Fibroblast of skin of scalp (primary cell): ENCODE measurements around the gene OPALIN. TPM values are rescaled to one million over a fixed set of nuclear protein-coding genes. Genes with fewer than 3 reads are reported as not detected.

Experiments
- DNase-seq: peaks from one replicate; pipeline ENCODE4 v3.0.0-alpha.2; 2013
- polyA plus RNA-seq, 2 experiments: library from polyadenylated mRNA; unstranded; fragments of 120-200 nt; gene quantifications; one replicate each; pipeline ENCODE4 v1.2.1, GENCODE V29; 2013; ENCODE audit not compliant: insufficient read length in 2 of 2

Gene OPALIN, protein sequence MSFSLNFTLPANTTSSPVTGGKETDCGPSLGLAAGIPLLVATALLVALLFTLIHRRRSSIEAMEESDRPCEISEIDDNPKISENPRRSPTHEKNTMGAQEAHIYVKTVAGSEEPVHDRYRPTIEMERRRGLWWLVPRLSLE
- not detected for polyA plus RNA-seq (2013, experiment 1 of 2; ENCODE audit: insufficient read length)
- polyA plus RNA-seq (2013, experiment 2 of 2; ENCODE audit: insufficient read length) = not detected

DNA sequence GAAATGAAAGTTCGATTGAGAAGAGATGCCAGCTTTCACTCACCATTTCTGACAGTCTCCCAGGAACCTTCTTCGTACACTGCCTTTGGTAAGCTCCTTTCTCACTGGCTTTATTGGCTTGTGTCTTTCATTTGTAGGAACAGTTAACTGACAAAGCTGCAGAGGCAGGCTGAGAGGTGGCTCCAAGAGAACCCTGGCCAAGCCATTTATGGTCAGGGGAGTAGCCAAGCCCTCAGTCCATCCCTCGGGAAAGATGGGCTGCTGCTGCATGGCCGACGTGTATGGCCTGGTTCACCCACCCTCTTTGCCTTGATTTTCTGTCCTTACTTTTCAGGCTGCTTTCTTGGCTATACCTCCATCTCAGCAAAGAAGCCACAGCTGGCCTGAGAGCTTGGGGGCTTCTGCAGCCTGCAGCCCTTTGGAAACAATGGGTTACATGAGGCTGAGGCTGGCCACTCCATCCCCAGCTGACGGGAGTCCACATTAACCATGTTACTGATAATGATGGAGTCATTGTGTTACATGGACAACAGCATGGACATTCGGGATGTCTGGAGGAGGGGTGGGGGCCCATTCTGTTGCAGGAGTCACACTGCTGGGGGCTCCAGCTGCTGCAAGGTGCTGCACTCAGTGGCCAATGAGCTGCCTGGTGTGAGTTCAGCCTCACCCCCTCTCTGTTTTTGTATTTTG, at the start of gene OPALIN:
OPALIN (minus strand) TSS at position 152 of the 690 bp plus-strand sequence; CDS start at position 46, 106 bp downstream.
- no peak for DNase-seq

DNA sequence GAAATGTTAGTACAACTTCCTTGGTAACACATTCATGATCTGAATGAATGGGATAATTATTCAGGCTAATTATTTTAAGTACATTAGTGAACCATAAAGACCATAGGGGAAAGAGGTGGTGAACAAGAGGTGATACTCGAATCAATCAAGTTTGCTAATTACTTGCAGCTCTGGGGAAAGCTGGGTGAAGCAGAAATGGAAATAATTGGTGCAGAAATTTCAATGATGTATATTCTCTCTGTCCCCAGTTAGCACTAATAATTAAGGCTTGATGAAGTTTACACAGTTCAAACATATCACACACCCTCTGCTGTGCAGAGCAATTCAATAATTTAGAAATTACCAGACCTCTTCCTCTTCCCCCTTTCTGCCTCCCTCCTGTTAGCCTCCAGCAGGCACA, 49.4 kb upstream of the OPALIN start:
- DNase-seq = no peak

DNA sequence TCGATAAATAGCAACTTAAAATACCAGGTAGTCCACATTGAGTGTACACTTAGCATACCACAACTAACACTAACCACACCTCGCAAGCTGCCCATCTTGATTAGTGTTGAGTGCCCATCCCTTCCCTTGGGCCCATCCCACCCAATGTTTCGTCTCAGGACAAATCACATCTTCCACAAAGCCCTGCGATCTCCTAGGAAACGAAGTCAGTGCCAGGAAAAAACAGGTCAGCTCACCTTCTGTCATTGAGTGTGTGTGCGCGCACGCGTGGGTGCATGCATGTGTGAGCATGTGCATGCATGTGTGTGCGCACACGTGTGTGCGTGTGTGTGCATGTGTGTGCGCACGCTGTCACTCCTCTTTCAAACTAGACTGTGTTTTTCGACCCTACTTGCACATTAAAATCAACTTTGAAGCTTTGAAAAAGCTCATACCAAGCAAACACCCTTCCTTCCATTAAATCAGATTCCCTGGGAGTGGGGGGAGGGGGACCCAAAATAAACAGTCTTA, 48.8 kb upstream of the OPALIN start:
- DNase-seq = no peak

DNA sequence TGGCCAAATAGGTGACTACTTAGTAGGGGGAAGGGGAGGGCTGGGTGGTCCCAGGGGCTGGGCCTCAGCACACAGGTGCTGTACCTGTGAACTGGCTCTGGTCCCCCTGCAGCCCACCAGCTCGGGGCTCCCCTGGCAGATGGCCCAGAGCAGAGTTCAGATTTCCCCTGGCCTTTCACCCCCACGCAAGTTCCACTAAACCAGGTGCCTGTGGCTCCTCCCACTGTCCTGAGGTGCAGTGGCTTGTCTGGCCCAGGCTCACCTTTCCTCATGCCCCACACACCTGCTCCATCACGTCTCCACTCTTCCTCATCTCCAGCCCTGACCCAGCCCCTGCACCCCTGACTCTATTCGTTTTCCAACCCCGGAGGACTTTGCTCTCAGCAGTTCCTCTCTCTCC, 47.3 kb upstream of the OPALIN start:
- no peak for DNase-seq

DNA sequence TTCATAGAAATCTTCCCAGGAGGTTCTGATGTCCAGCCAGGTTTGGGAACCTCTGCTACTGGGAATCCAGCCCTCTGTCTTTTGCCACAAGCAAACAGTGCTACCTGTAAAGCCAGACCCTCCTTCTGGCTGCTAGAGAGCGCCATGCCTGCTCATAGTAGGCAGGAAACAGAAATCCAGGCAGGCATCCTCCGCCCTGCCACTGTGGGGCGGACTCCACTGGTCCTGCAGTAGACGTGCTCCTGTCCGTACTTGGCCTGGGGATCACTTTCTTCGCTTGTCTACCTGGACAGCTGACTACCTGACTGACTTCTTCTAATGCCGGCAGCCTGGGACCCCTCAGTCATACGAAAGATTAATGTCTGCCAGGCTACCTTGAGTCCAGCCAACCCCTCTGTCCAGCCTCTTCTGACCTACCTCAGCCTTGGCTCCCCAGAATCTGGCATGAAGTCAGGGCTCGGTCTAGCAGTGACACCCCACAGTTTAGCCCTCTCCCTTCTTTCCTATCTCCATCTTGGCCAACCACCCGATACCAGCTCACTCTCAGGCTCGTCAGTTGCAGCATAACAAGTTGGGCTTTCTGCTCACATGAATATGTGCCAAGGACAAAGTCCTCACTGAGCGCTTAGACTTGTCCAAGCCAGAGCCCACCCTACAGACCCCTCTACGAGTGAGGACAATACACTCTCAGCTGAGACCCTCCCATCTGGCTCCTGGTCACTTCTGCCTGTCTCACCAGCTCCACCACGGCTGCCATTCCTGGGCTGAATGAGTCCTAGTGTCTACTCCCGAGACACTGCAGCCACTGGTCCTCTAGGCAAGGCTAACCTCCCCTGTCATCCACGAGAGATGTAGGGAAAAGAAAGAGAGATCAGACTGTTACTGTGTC, 43.9 kb upstream of the OPALIN start:
- DNase-seq = no peak

DNA sequence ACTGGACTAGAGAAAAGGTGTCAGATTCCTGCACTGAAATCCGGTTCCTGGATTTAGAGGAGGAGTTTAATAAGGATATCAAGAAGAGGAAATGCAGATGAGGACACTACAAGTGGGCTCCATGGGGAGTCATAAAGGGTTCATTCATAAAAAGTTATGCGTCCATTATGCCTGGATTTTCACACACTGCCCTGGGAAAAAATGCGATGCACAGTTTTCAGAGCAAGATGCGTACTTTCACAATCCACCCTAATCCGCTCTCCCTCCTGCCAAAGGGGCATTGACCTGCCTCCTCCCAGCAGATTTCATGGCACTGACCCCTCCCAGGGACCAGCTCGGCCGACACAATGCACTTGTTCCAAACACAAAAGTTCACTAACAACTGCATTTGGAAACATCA, 42.2 kb upstream of the OPALIN start:
- DNase-seq = no peak

DNA sequence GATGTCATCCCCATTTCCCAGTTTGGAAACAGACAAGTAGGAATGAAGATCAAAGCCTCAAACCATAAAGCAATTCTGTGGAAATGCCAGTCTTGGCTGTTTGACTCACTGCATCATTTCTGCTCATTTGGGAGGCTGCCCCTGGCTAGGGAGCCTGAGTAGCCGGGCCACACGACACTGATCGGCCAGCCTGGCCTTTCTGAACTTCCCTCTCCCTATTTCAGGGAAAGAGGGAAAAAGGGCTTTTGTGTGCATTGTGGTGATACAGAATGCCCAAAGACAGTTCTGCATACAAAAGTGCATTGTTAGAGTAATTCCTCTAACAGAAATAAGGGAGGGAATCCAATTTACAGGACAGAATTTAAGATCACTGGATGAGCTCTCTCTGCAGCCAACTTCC, 41.7 kb upstream of the OPALIN start:
- DNase-seq = no peak

DNA sequence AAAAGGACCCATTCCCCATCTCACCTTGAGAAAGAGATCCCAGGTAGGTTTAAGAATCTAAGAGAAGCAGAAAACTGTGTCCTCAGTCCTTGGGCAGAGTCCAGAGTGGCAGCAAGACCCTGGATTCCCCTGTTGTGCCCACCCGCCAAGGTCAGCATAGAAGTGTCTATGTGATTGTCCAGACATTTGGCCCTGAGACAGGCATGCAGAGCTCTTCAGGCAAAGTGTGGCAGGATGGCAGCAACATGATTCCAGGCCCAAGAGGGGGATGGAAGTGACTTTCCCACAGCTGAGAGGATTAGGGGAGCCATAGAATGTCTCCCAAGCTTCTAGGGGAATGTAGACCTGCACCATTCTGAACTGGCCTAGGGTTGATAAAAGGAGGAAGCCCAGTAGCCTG, 39.1 kb upstream of the OPALIN start:
- DNase-seq = no peak

DNA sequence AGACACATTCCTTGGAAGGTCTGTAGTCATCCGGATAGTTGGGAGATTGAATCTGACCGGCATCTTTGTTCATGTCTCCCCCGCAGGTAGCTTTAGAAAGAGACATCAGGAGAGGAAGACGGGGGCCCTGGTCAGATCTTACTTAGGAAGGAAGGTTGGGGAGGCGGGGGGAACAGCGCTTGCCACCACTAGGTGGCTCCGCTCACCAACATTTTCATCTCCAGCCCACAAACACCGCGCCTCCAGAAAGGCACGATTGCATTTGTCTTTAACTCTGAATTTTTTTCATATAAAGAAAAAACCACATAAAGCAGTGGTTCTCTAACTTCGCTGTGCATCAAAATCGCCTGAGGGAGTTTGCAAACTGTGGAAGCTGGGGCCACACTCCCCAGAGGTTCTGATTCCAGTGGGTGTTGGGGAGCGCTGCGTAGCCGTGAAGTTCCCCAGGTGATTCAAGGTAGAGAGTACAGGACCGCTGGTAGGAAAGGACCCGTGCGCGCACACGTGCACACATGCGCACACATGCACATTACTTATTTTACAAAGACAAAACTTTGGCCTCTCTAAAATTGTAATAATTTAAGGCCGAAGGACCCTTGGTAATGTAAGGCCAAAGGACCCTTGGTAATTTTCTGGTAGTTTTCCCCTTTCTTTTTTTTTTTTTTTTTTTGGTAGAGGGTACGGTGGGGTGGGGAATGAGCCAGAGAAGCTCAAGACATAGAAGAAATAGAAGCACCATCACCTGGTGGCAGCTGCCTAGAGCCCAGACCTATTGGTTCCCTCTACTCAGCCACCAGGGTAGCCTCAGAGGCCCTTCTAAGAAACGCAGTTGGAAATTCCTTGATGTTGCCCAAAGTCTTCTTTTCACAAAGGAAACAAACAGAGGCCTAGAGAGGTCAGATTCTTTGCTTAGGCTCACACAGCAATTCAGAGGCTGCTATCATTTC, 37.4 kb upstream of the OPALIN start:
- peak; percentile 76 for DNase-seq

DNA sequence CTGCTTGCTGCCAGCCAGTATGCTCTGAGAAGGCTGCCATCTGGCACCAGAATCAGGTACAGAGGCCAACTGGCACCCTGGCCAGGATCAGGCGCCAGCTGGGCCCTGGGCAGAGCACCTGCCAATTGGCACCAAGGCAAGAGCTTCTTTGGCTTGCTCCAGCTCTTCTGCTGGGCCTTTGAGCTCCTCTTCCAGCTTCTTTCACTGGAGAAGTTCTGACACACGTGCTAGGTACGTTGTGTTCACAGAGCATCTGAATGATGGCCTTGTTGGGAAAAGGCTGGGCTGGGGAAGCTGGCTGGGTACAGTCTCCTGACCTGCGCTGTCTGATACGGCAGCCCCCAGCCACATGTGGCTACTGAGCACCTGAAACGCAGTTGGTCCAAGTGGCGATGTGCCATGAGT, 31.7 kb upstream of the OPALIN start:
- DNase-seq = no peak

DNA sequence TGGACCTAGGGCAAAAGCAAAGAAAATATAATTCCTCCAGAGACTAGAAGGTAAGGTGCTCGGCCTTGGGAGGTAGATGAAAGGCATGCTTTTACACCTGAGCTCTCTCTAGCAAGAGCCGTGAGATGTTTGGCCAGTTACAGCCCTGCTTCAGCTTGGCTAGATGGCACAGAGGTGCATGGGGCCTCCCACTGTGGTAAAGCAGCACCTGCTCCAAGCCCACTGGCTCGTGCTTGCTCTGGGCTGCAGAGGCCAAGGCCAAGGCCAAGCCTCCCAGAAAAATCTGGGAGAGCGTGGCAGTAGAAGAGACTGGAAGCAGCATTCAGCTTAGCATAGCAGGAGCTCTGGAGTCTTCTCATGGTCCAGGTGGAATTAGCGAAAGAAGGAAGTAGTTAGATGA, 31.0 kb upstream of the OPALIN start:
- DNase-seq = no peak

DNA sequence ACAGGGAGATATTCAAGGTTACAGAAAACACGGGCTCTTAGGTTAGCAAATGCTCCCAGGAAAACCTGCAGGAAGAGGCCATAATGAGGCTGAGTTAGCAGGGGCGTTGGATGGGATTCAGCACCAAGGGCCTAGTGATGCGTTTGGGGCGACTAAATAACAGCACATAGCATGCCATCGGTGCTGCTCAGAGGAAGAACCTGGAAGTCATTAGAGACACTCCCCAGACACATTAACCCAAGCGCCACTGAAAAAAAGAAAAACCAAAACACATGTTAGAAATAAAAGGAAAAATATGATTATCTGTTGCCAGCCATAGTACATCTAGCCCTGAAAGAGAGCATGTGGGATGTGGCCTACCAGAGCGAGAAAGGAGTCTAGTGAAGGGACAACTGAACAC, 28.8 kb upstream of the OPALIN start:
- peak; percentile 76 for DNase-seq

DNA sequence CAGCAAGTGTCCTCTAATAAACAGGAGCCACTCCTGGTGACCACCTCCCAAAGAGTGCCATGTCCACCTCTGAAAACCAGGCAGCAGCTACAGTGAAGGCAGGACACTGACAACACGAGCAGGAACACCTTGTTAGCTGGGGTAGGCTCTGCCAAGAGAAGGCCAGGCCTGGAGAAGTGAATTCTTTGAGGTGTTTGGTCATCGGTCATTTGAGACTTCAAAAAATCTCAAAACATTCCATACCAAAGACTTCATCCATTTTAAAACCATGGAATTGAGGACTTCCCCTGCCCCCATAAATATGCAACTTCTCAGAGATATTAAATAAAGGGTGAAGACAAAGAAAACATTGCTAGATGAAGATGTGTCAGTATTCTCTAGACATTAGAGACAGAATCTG, 28.4 kb upstream of the OPALIN start:
- DNase-seq = peak; percentile 80

DNA sequence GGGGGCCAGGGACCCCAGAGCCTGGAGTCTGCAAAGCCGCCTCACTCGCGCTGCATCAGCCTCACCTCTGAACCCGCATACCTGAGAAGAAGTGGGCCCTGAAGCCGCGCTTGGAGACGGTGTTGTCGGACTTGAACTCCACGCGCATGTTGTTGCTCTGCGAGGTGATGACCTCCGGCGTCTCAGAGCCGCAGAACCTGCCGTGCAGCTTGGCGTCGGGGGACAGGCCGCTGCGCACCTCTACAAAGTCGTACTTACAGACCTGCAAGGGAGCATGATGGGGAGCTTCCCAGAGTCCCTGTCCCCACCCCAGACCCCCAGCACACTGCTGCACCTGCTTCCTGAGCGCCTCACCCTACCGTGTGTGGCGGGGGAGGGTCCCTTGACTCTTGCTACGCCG, 25.7 kb upstream of the OPALIN start:
- DNase-seq = no peak

DNA sequence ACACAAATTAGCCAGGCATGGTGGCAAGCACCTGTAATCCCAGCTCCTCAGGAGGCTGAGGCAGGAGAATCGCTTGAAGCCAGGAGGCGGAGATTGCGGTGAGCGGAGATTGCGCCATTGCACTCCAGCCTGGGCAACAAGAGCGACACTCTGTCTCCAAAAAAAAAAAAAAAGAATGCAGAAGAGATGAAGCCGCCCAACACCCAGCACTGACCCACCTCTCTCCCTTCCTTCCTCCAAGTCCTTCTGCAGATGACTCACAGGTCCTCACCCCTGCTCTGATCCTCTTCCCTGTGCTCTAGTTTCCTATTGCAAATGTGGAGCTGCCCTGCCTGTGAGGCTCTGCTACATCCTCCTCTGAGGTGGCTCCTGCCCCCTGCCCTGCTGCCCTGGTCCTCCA, 22.0 kb upstream of the OPALIN start:
- DNase-seq = no peak

DNA sequence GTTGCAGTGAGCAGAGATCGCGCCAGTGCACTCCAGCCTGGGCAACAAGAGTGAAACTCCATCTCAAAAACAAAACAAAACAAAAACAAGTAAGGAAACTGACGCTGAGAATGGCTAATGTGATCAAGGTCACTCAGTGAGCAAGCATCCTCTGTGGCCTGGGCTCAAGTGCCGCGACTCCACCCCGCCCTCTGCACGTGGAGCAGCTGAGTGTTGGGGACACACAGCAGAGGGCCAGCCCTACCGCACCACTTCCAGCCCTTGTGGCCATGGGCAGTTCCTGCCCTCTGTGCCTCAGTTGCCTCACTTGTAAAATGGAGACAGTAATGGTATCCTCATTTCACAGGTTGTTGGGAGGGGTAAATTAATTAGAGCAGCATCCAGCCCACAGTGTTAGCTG, 21.0 kb upstream of the OPALIN start:
- no peak for DNase-seq

DNA sequence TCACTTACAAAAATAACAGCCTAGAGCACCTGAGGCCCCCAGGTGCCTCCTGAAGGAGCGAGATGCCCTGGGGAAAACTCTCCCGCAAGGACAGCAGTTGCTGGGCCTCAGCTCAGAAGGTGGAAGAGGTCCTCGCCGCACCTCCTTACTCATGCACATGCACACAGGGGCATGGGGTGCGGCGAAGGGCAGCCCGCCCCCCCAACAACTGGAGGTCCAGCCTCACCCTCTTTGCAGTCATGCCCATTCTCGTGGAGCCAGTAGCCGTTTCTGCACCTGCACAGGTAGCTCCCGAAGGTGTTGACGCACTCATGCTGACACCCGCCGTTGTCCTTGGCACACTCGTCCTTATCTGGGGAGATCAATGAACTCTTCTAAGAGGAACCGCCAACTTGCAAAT, 19.9 kb upstream of the OPALIN start:
- no peak for DNase-seq

DNA sequence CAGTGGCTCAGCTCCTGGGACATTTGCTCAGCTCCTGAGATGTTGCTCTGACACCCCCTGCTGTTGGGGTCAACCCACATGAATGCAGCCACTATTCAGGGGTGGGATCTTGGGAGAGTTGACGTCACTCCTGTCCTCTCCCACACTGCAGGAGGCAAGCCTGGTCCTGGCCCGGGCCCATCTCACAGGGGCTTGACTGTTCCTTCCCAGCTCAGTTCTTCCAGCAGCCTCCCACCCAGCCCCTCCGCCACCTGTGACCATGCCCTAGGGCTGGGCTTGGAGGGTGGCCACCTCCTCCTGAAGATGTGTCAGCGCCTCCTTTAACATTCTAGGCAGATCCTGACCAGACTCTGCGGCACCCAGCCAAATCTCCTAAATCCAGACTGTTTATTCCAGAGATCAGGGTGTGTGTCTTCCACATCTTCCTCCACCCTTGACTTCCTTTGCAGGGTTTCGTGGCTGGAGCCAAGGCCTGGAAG, 19.1 kb upstream of the OPALIN start:
- DNase-seq = peak; percentile 27

DNA sequence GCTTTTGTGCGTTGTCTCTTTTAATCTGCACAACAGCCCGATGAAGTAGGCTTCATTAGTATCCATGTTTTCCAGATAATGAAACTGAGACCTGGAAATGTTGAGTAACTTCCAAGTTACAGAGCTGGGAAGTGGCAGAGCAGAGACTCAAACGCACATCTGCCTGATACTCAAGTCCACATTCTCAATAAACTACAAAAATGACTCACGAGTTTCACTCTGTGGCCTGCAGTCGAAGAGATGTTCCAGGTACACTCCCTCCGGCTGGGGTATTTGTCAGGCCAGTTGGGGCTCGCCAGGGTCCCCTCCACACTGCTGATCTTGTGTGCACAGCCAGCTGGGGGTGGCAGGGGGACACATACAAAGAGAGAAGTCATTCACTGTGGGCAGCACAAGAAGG, 17.7 kb upstream of the OPALIN start:
- DNase-seq = no peak

DNA sequence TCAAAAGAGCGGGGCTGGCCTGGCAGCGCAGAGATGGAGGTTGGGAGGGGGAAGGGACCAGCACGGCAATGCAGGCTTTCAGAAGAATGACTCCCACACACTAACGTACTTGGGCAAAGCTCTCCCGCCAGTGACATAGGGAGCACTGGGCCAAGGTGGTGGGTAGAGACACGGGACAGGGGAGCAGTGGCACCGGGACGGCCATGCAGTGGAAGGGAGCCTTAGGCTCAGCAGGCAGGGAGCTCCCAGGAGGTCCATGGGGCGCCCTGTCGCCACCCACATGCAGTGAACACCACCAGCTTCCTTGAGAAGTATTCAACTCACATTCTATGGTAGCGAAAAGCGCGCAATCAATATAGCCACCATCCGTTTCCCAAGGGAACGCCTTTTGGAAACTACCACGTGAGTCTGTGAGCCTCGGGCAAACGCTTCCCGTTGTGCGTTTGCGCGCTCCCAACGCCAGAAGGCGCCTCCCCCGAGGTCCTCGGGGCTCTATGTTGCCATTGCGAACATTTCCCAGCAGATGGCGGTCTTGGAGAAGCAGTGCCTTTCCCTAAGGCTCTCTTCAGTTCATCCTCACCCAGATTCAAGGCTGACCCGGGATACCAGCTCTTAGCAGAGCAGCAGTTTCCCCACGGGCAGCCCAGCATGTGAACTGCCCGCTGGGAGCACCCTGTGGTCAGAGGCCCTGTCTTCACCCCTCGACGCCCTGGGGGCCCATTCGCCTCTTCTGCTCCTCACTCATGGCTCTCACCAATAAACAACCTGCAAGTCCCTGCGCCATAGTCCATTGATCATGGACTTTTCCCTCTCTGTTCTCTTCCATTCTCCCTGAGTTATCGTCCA, 16.4 kb upstream of the OPALIN start:
- peak; percentile 86 for DNase-seq

DNA sequence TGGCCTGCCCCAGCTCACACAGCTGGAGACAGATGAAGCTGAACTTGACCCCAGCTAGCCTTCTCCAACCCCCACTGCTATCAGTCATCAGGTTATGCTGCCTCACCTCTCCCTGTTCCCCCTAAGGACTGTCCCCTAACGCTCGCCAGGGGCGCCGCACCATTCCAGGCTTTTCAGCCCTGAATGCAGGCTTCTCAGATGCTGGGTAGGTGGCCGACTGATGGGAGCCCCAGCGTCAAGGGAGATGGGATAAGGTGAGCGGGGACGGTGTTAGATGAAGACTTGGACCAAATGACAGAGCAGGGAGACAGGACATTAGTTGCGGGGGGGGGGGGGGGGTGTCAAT, 15.8 kb upstream of the OPALIN start:
- DNase-seq = no peak
